Measurements from ENCODE around the gene PRADC1.

DNA sequence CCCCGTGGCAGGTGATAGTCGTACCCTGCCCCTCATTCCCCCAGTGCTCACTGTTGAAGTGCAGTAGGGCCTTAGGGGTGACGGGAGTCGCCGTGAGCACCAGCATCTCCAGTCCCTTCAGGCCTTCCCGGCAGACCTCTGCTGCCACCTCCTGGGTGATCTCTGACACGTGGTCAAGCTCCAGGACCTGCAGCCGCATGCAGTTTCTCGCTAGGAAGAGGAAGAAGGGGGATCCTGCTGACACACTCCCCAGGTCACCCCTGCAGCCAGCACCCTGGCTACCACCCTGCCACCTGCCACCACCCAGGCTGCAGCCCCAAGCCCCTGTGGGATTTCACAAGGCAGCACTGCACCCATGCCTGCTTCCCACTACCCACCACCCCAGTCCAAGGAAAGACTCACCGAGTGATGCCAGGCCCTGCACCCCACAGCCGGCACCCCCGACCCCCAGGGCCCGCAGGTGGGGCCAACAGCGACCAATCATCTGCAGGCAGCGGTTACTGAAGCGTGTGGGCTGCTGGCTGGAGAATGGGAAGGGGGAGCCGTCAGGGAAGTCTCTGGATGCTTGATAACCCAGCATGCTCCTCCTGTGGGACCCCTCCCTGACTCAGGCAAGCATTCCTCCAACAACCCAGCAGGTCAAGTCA, 27.4 kb upstream of the PRADC1 start:
- TF ChIP-seq, protein P1, sequence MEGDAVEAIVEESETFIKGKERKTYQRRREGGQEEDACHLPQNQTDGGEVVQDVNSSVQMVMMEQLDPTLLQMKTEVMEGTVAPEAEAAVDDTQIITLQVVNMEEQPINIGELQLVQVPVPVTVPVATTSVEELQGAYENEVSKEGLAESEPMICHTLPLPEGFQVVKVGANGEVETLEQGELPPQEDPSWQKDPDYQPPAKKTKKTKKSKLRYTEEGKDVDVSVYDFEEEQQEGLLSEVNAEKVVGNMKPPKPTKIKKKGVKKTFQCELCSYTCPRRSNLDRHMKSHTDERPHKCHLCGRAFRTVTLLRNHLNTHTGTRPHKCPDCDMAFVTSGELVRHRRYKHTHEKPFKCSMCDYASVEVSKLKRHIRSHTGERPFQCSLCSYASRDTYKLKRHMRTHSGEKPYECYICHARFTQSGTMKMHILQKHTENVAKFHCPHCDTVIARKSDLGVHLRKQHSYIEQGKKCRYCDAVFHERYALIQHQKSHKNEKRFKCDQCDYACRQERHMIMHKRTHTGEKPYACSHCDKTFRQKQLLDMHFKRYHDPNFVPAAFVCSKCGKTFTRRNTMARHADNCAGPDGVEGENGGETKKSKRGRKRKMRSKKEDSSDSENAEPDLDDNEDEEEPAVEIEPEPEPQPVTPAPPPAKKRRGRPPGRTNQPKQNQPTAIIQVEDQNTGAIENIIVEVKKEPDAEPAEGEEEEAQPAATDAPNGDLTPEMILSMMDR (IDR thresholded peaks at IDR 0.05 in 2 of 3, conservative IDR thresholded peaks at IDR 0.05 in 1 of 3; ENCODE audit: insufficient read depth in 2 of 3, low read depth in 1 of 3, low read length in 3 of 3) = peak; percentile 80 to 84 (median 80)
- TF ChIP-seq TARDBP (IDR thresholded peaks at IDR 0.05) (no peak), JUND (IDR thresholded peaks at IDR 0.05; ENCODE audit: borderline replicate concordance, low read depth, low read length) (no peak; the same call in 1 of the 2 replicates), JUND (tag; IDR thresholded peaks at IDR 0.05; ENCODE audit: borderline replicate concordance, low read depth, low read length) (no peak), RBM25 (IDR thresholded peaks at IDR 0.05; ENCODE audit: low read depth, low read length, severe bottlenecking) (no peak), ESRRA (IDR thresholded peaks at IDR 0.05; ENCODE audit: borderline replicate concordance, low read depth) (no peak)
- TF ChIP-seq, protein P2, sequence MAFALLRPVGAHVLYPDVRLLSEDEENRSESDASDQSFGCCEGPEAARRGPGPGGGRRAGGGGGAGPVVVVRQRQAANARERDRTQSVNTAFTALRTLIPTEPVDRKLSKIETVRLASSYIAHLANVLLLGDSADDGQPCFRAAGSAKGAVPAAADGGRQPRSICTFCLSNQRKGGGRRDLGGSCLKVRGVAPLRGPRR (CRISPR knock-in tag; IDR thresholded peaks at IDR 0.05) = no peak

Data from K562 (cell line).